Gastroesophageal sphincter (tissue), 3 donors: ENCODE results near the gene UBE2H.

ENCODE experiments used
- CTCF ChIP-seq, 4 experiments: fragments of 200-600 bp in 2 of 4; fragments of 450-650 bp in 2 of 4; sonication (generic) in 1 of 4; IDR thresholded peaks; one replicate each; pipeline ENCODE4 v1.5.1; 2017 to 2019; ENCODE audit warnings: antibody characterized with exemption in 4 of 4, mild to moderate bottlenecking in 2 of 4, moderate library complexity in 2 of 4
- EP300 ChIP-seq: sonication (generic); formaldehyde crosslinking; IDR thresholded peaks from one replicate; pipeline ENCODE4 v1.6.1; 2017; ENCODE audit warnings: antibody characterized with exemption, mild to moderate bottlenecking
- POLR2A ChIP-seq, 2 donors: fragments of 450-650 bp; IDR thresholded peaks; one replicate each; pipeline ENCODE4 v1.6.1; 2017; ENCODE audit warnings: antibody characterized with exemption in 2 of 2, mild to moderate bottlenecking in 2 of 2, moderate library complexity in 1 of 2

- TF ChIP-seq CTCF (IDR thresholded peaks at IDR 0.05) (no peak), EP300 (no peak), POLR2A (IDR thresholded peaks at IDR 0.05) (no peak)
Observed at GRCh38 chr7:129986600-129986999, 33.8 kb upstream of the UBE2H start.
